Measurements from ENCODE around the gene GRM1. TPM values are rescaled to one million over a fixed set of nuclear protein-coding genes. Genes with fewer than 3 reads are reported as not detected.
A peak's percentile ranks its signal among the peaks of the same experiment; 100 is the strongest.

GRM1 gene
- total RNA-seq, 1 donor from 2014 or later: 0.79 TPM

- H3K27me3 Mint-ChIP-seq (ENCODE audit: insufficient read depth, low read depth): peaks cover 9% of the 10 kb centered on the region
- DNase-seq (ENCODE audit: low spot score): no peak
- Histone ChIP-seq H3K4me1 (no peaks in the 10 kb centered on the region), H3K9ac (no peak overlapping the region), H3K79me2 (ENCODE audit: low read depth) (no peaks in the 10 kb centered on the region), H3K27ac (no peak overlapping the region), H4K20me1 (ENCODE audit: low read depth) (no peaks in the 10 kb centered on the region), H2AFZ (replicated peaks) (no peak overlapping the region), H3K27me3 (no peaks in the 10 kb centered on the region), H3K9me3 (ENCODE audit: low read depth) (no peaks in the 10 kb centered on the region), H3K4me2 (no peak overlapping the region), H3K36me3 (no peaks in the 10 kb centered on the region), H3K4me3 (no peak overlapping the region), H3F3A (ENCODE audit: low read depth) (no peaks in the 10 kb centered on the region)
- no peak overlapping the region for H3K27ac Mint-ChIP-seq
- no peak overlapping the region for H3K4me3 Mint-ChIP-seq
- H3K4me1 Mint-ChIP-seq: peaks cover 3% of the 10 kb centered on the region
- TF ChIP-seq CTCF (IDR thresholded peaks at IDR 0.05) (no peak), EZH2 (IDR thresholded peaks at IDR 0.05) (no peak)
- H3K9me3 Mint-ChIP-seq: peaks cover 9% of the 10 kb centered on the region
- H3K36me3 Mint-ChIP-seq: no peaks in the 10 kb centered on the region
Observed at GRCh38 chr6:146367061-146367460, 338.2 kb downstream of the GRM1 start.

GRCh38 chr6:146369866-146370265 is 341.0 kb downstream of the GRM1 start:
- H3K27ac Mint-ChIP-seq: no peak overlapping the region
- Histone ChIP-seq H3K4me2 (no peak overlapping the region), H3K9me3 (ENCODE audit: low read depth) (no peaks in the 10 kb centered on the region), H3K4me1 (no peaks in the 10 kb centered on the region), H3K27me3 (no peaks in the 10 kb centered on the region), H4K20me1 (ENCODE audit: low read depth) (no peaks in the 10 kb centered on the region), H3K9ac (no peak overlapping the region), H2AFZ (replicated peaks) (no peak overlapping the region), H3K27ac (no peak overlapping the region), H3K4me3 (no peak overlapping the region), H3K79me2 (ENCODE audit: low read depth) (no peaks in the 10 kb centered on the region), H3K36me3 (no peaks in the 10 kb centered on the region), H3F3A (ENCODE audit: low read depth) (no peaks in the 10 kb centered on the region)
- TF ChIP-seq CTCF (IDR thresholded peaks at IDR 0.05) (no peak), EZH2 (IDR thresholded peaks at IDR 0.05) (no peak), EZH2phosphoT487 (IDR thresholded peaks at IDR 0.05) (no peak)
- H3K36me3 Mint-ChIP-seq: peaks cover 2% of the 10 kb centered on the region
- H3K4me3 Mint-ChIP-seq: no peak overlapping the region
- H3K27me3 Mint-ChIP-seq (ENCODE audit: insufficient read depth, low read depth): peaks cover 7% of the 10 kb centered on the region
- no peaks in the 10 kb centered on the region for H3K4me1 Mint-ChIP-seq
- H3K9me3 Mint-ChIP-seq: peaks cover 15% of the 10 kb centered on the region
- no peak for DNase-seq (ENCODE audit: low spot score)

GRCh38 chr6:146381486-146381885 is 352.6 kb downstream of the GRM1 start:
- Histone ChIP-seq H3K4me1 (no peaks in the 10 kb centered on the region), H3K4me2 (no peak overlapping the region), H4K20me1 (ENCODE audit: low read depth) (no peaks in the 10 kb centered on the region), H2AFZ (replicated peaks) (no peak overlapping the region), H3K79me2 (ENCODE audit: low read depth) (no peaks in the 10 kb centered on the region), H3K9ac (no peak overlapping the region), H3K36me3 (no peaks in the 10 kb centered on the region), H3F3A (ENCODE audit: low read depth) (no peaks in the 10 kb centered on the region), H3K9me3 (ENCODE audit: low read depth) (no peaks in the 10 kb centered on the region), H3K27ac (no peak overlapping the region), H3K27me3 (no peaks in the 10 kb centered on the region), H3K4me3 (no peak overlapping the region)
- Mint-ChIP-seq H3K9me3 (no peaks in the 10 kb centered on the region), H3K4me1 (no peaks in the 10 kb centered on the region), H3K36me3 (peaks cover 2% of the 10 kb centered on the region), H3K27ac (no peak overlapping the region), H3K27me3 (ENCODE audit: insufficient read depth, low read depth) (peaks cover 2% of the 10 kb centered on the region), H3K4me3 (no peak overlapping the region)
- no peak for DNase-seq (ENCODE audit: low spot score)
- TF ChIP-seq CTCF (IDR thresholded peaks at IDR 0.05): peak; percentile 42
- no peak for TF ChIP-seq EZH2 (IDR thresholded peaks at IDR 0.05)

Measured in neural progenitor cell (in vitro differentiated cells).